GM10266 (cell line): ENCODE results near the gene KSR1.

Experiments
- DNase-seq: peaks from one replicate; pipeline ENCODE4 v3.0.0; 2012; ENCODE audit errors: extremely low spot score
- TF ChIP-seq, protein P1 (sequence below): IDR thresholded peaks from 2 replicates; pipeline ENCODE4 v1.5.1; 2012; ENCODE audit warnings: mild to moderate bottlenecking, low read depth; ENCODE audit not compliant: control insufficient read depth, insufficient read depth; ENCODE audit errors: missing control alignments

Gene KSR1

DNA sequence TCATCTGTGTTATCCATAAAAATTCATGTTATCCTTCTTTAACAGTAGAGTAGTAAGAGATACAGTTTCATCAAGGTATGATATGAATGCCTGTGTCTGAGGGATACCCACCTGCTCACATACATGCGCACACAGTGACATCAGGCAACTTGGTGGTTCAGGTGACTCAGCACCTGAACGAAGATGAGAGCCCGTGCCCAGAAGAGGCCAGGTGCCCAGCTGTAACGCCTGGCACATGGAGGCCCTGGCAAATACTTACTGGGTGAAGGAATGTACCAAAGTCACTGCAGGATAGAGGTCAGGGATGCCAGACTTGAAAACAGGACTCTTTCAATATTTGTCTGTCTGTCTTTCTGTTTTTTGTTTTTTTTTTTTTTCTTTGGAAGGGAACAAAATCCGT is 102.1 kb downstream of the KSR1 start:
- DNase-seq = no peak

GRCh38 chr17:27558842-27559505 is 102.7 kb downstream of the KSR1 start:
- TF ChIP-seq, protein P1, sequence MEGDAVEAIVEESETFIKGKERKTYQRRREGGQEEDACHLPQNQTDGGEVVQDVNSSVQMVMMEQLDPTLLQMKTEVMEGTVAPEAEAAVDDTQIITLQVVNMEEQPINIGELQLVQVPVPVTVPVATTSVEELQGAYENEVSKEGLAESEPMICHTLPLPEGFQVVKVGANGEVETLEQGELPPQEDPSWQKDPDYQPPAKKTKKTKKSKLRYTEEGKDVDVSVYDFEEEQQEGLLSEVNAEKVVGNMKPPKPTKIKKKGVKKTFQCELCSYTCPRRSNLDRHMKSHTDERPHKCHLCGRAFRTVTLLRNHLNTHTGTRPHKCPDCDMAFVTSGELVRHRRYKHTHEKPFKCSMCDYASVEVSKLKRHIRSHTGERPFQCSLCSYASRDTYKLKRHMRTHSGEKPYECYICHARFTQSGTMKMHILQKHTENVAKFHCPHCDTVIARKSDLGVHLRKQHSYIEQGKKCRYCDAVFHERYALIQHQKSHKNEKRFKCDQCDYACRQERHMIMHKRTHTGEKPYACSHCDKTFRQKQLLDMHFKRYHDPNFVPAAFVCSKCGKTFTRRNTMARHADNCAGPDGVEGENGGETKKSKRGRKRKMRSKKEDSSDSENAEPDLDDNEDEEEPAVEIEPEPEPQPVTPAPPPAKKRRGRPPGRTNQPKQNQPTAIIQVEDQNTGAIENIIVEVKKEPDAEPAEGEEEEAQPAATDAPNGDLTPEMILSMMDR = no peak
- no peak for DNase-seq

More for the DNA sequence above, 102.1 kb downstream of the KSR1 start:
- TF ChIP-seq, protein P1 = no peak

DNA sequence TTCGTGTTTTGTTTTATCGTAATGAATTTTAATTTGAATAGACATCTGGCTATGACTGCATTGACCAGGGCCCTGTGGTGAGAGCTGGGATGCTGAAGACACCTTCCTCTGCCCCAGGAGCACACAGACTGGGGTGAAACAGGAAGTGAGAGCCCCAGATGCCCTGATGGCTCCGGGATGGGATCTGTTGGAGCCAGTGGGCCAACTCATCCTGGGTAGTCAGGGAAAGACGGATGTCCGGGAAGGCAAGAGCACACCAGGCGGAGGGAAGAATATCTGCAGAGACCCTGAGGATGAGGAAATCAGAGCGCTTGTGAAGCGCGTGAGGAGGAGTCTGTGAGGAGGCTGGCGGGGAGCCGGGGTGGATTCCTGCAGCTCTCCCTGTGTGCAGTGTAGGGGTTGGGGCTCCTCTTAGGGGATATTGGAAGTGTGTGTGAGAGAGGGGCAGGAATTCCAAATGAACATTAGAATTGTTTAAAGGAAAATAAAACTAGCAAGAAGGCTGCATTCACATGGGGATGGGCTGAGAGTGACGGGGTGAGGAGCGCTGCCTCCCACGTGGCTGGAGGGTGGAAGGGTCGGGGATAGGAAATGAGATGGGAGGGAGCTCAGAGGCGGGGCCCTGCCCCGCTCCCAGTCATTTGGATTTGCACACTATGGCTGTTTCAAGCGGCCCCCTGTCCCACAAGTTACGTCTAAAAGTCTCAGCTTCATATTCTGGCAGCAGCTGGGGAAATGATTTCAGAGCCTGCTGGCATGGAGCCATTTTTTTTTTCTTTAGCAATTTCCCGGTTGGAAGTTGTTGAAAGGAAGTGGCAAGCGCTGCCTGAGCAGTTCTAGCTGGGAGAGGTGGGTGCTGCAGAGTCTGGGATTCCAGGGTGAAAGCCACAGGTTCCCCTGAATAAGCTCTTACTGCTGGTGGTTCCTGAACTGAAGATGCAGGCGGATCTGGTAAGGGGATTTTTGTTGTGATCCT is 103.5 kb downstream of the KSR1 start:
- no peak for DNase-seq
- TF ChIP-seq, protein P1 = no peak

GRCh38 chr17:27560668-27561067 is 104.4 kb downstream of the KSR1 start:
- TF ChIP-seq, protein P1 = no peak
- DNase-seq = no peak

GRCh38 chr17:27562777-27563455 is 106.7 kb downstream of the KSR1 start:
- TF ChIP-seq, protein P1 = no peak
- no peak for DNase-seq

DNA sequence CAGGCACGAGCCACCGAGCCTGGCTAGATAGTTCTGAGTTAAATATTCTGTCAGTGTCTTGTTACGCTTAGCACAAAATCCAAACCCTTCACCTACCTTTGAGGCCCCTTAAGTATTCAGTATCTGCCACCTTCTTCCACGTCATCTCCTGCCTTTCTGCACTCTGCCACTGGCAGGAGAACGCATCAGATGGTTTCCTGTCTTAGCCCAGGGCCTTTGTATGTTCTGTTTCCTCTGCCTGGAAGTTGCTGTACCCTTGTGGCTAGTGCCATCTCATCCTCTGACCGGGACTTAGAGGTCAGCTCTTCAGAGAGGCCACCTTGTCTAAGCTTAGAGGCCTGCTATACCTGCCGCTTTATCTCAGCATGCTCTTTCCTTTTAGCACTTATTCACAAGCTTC is 107.3 kb downstream of the KSR1 start:
- DNase-seq = no peak
- TF ChIP-seq, protein P1 = no peak
